HepG2 (cell line): ENCODE measurements around the gene CSNK1D. TPM values are rescaled to one million over a fixed set of nuclear protein-coding genes. Genes with fewer than 3 reads are reported as not detected.

Experiments
- FOXA3 ChIP-seq: IDR thresholded peaks from 2 replicates; pipeline ENCODE4 v1.6.1; 2016; ENCODE audit warnings: missing genetic modification reagents, missing compliant biosample characterization
- MIER3 ChIP-seq: IDR thresholded peaks from 2 replicates; pipeline ENCODE4 v1.6.1; 2016; ENCODE audit warnings: missing compliant biosample characterization, borderline replicate concordance
- MLLT10 ChIP-seq: sonication (generic); formaldehyde crosslinking; IDR thresholded peaks from 2 replicates; pipeline ENCODE4 v1.4.0; 2020; ENCODE audit warnings: missing genetic modification reagents
- NFE2L2 ChIP-seq: fragments of 150-350 bp; IDR thresholded peaks from 2 replicates; pipeline ENCODE4 v1.6.1; 2014; ENCODE audit warnings: low read length
- PAWR ChIP-seq: sonication (generic); formaldehyde crosslinking; IDR thresholded peaks from 2 replicates; pipeline ENCODE4 v1.4.0; 2020; ENCODE audit warnings: missing genetic modification reagents, mild to moderate bottlenecking, borderline replicate concordance
- RARG ChIP-seq: sonication (generic); formaldehyde crosslinking; IDR thresholded peaks from 2 replicates; pipeline ENCODE4 v1.4.0; 2020; ENCODE audit warnings: low read depth, mild to moderate bottlenecking, missing genetic modification reagents
- SMAD1 ChIP-seq: sonication (generic); formaldehyde crosslinking; IDR thresholded peaks from 2 replicates; pipeline ENCODE4 v1.4.0; 2020; ENCODE audit warnings: missing genetic modification reagents, low read depth, mild to moderate bottlenecking, borderline replicate concordance
- SOX5 ChIP-seq: IDR thresholded peaks from 2 replicates; pipeline ENCODE4 v1.6.1; 2016; ENCODE audit warnings: borderline replicate concordance
- SP140L ChIP-seq: sonication (generic); formaldehyde crosslinking; IDR thresholded peaks from 2 replicates; pipeline ENCODE4 v1.4.0; 2020; ENCODE audit warnings: missing genetic modification reagents, borderline replicate concordance
- ZBTB20 ChIP-seq: sonication (generic); formaldehyde crosslinking; IDR thresholded peaks from 2 replicates; pipeline ENCODE4 v1.8.1; 2023; ENCODE audit warnings: missing genetic modification reagents, low read depth, mild to moderate bottlenecking, borderline replicate concordance
- ZFP1 ChIP-seq: IDR thresholded peaks from 2 replicates; pipeline ENCODE4 v1.6.1; 2016
- ZFP37 ChIP-seq: sonication (generic); formaldehyde crosslinking; IDR thresholded peaks from 2 replicates; pipeline ENCODE4 v1.4.0; 2020; ENCODE audit warnings: missing genetic modification reagents, borderline replicate concordance
- ZMAT3 ChIP-seq: sonication (generic); formaldehyde crosslinking; conservative IDR thresholded peaks from 2 replicates; pipeline ENCODE4 v1.7.0; 2021; ENCODE audit warnings: missing genetic modification reagents
- ZNF569 ChIP-seq: sonication (generic); formaldehyde crosslinking; IDR thresholded peaks from 2 replicates; pipeline ENCODE4 v1.5.0; 2020; ENCODE audit warnings: mild to moderate bottlenecking, missing genetic modification reagents, moderate library complexity, borderline replicate concordance
- polyA plus RNA-seq, 8 experiments: library from polyadenylated mRNA; depleted of rRNA in 3 of 8; stranded (reverse) in 7 of 8; unstranded in 1 of 8; fragments of >200 nt; fragmentation: Illumina TruSeq in 4 of 8; extraction: Trizol in 4 of 8; gene quantifications; 2 replicates each; pipeline versions ENCODE4 v1.2.1 to v1.2.3, GENCODE V29; 2011 to 2016; ENCODE audit warnings: low read depth in 4 of 8, missing spikeins in 1 of 8, mixed read lengths in 1 of 8; ENCODE audit not compliant: insufficient read depth in 1 of 8
- total RNA-seq, 5 experiments: library from RNA; depleted of rRNA; stranded (reverse); fragments of >200 nt; fragmentation: Illumina TruSeq; extraction: Trizol; gene quantifications; 2 replicates each; pipeline ENCODE4 v1.2.3, GENCODE V29; 2016; ENCODE audit warnings: low read depth in 1 of 5
- TF ChIP-seq, protein P1 (sequence below): sonication (generic); formaldehyde crosslinking; IDR thresholded peaks from 2 replicates; pipeline ENCODE4 v1.8.1; 2023; ENCODE audit warnings: mild to moderate bottlenecking, moderate library complexity, missing genetic modification reagents
- TF ChIP-seq, protein P2 (sequence below): fragments of 450-650 bp; IDR thresholded peaks from 2 replicates; pipeline ENCODE4 v1.6.1; 2017; ENCODE audit warnings: mild to moderate bottlenecking
- TF ChIP-seq, protein P3 (sequence below): IDR thresholded peaks from 2 replicates; pipeline ENCODE4 v1.6.1; 2018; ENCODE audit warnings: missing genetic modification reagents
- TF ChIP-seq, protein P4 (sequence below): sonication (generic); formaldehyde crosslinking; IDR thresholded peaks from 2 replicates; pipeline ENCODE4 v1.4.0; 2020; ENCODE audit warnings: mild to moderate bottlenecking, missing genetic modification reagents, borderline replicate concordance

CSNK1D gene
- total and polyA plus RNA-seq, 2 of the 13 experiments (the other 11 are each of a cell fraction or from before 2014, with no cell fraction given): 31.5 to 128 TPM

DNA sequence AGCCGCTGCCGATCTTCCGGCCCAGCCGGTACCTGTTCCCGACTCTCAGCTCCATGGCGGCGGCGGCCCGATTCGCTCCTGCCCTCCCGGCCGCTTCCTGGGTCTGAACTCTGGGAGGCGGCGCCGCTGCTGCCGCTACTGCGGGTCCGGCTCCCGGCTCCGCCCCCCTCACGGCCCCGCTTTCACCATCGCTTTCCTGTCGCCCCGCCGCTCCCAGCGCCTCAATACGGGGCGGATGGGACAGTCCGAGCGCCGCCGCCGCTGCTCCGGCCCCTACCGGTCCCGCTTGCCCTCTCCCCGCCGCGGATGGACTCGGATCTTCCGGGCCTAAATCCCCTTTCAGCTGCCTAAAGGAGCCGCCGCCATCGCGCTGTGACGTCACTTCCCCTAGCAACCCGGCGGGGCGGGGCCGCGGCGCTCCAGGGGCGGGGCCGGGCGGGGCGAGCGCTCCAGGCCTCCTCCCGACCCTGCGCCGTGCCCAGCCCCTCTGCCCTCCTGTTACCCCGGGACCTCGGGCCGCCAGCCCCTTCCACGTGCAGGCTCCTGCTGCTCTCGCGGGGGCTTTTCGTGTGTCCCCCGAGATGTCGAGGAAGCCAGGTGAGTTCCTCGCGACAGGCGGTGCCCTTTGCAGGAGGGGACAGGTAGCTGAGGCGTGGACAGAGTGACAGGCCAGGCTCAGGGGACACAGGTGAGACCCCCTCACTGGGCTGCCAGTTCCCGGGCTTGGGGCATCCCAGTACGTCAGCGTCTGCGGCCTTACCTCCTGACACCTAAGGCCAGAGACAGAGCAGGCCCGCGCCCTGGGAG, at the start of gene CSNK1D (continued):
- TF ChIP-seq, protein P1, sequence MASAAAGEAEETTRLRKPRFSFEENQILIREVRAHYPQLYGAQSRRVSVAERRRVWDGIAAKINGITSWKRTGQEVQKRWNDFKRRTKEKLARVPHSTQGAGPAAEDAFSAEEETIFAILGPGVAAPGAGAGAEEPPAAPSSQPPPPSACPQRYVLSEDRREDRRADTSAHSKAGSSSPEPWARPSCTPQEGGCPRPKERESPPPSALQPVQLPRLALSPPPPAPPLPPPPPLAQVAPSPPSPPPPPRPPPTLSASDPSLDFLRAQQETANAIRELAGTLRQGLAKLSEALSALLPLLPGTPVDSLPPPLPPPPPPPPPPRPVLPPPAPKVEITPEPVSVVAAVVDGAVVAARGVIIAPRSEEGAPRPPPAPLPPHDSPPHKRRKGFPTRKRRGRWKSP (CRISPR knock-in tag): peak; percentile 90
- TF ChIP-seq NFE2L2: no peak
- TF ChIP-seq ZFP1: peak; percentile 52; the same call in 1 of the 2 replicates
- peak; percentile 34 for TF ChIP-seq MIER3 (CRISPR knock-in tag)
- 0 out of 2 replicates have a peak, but pooled peaks have one; percentile 24 for TF ChIP-seq SMAD1 (CRISPR knock-in tag)
- TF ChIP-seq, protein P2, sequence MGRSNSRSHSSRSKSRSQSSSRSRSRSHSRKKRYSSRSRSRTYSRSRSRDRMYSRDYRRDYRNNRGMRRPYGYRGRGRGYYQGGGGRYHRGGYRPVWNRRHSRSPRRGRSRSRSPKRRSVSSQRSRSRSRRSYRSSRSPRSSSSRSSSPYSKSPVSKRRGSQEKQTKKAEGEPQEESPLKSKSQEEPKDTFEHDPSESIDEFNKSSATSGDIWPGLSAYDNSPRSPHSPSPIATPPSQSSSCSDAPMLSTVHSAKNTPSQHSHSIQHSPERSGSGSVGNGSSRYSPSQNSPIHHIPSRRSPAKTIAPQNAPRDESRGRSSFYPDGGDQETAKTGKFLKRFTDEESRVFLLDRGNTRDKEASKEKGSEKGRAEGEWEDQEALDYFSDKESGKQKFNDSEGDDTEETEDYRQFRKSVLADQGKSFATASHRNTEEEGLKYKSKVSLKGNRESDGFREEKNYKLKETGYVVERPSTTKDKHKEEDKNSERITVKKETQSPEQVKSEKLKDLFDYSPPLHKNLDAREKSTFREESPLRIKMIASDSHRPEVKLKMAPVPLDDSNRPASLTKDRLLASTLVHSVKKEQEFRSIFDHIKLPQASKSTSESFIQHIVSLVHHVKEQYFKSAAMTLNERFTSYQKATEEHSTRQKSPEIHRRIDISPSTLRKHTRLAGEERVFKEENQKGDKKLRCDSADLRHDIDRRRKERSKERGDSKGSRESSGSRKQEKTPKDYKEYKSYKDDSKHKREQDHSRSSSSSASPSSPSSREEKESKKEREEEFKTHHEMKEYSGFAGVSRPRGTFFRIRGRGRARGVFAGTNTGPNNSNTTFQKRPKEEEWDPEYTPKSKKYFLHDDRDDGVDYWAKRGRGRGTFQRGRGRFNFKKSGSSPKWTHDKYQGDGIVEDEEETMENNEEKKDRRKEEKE: no peak
- peak; percentile 88 for TF ChIP-seq ZMAT3 (CRISPR knock-in tag)
- no peak for TF ChIP-seq MLLT10
- 0 out of 2 replicates have a peak, but pooled peaks have one; percentile 65 for TF ChIP-seq SP140L (CRISPR knock-in tag)
- TF ChIP-seq ZFP37: no peak
- TF ChIP-seq SOX5 (CRISPR knock-in tag): peak; percentile 69
- TF ChIP-seq, protein P3, sequence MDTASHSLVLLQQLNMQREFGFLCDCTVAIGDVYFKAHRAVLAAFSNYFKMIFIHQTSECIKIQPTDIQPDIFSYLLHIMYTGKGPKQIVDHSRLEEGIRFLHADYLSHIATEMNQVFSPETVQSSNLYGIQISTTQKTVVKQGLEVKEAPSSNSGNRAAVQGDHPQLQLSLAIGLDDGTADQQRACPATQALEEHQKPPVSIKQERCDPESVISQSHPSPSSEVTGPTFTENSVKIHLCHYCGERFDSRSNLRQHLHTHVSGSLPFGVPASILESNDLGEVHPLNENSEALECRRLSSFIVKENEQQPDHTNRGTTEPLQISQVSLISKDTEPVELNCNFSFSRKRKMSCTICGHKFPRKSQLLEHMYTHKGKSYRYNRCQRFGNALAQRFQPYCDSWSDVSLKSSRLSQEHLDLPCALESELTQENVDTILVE (CRISPR knock-in tag): peak; percentile 89; the same call in 1 of the 2 replicates
- TF ChIP-seq ZNF569 (CRISPR knock-in tag): no peak
- 0 out of 2 replicates have a peak, but pooled peaks have one; percentile 54 for TF ChIP-seq ZBTB20 (CRISPR knock-in tag)
- 0 out of 2 replicates have a peak, but pooled peaks have one; percentile 59 for TF ChIP-seq PAWR
- 0 out of 2 replicates have a peak, but pooled peaks have one; percentile 64 for TF ChIP-seq RARG (CRISPR knock-in tag)
- TF ChIP-seq, protein P4, sequence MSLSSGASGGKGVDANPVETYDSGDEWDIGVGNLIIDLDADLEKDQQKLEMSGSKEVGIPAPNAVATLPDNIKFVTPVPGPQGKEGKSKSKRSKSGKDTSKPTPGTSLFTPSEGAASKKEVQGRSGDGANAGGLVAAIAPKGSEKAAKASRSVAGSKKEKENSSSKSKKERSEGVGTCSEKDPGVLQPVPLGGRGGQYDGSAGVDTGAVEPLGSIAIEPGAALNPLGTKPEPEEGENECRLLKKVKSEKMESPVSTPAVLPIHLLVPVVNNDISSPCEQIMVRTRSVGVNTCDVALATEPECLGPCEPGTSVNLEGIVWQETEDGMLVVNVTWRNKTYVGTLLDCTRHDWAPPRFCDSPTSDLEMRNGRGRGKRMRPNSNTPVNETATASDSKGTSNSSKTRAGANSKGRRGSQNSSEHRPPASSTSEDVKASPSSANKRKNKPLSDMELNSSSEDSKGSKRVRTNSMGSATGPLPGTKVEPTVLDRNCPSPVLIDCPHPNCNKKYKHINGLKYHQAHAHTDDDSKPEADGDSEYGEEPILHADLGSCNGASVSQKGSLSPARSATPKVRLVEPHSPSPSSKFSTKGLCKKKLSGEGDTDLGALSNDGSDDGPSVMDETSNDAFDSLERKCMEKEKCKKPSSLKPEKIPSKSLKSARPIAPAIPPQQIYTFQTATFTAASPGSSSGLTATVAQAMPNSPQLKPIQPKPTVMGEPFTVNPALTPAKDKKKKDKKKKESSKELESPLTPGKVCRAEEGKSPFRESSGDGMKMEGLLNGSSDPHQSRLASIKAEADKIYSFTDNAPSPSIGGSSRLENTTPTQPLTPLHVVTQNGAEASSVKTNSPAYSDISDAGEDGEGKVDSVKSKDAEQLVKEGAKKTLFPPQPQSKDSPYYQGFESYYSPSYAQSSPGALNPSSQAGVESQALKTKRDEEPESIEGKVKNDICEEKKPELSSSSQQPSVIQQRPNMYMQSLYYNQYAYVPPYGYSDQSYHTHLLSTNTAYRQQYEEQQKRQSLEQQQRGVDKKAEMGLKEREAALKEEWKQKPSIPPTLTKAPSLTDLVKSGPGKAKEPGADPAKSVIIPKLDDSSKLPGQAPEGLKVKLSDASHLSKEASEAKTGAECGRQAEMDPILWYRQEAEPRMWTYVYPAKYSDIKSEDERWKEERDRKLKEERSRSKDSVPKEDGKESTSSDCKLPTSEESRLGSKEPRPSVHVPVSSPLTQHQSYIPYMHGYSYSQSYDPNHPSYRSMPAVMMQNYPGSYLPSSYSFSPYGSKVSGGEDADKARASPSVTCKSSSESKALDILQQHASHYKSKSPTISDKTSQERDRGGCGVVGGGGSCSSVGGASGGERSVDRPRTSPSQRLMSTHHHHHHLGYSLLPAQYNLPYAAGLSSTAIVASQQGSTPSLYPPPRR (CRISPR knock-in tag): peak; percentile 62; the same call in 1 of the 2 replicates
- TF ChIP-seq FOXA3 (CRISPR knock-in tag): peak; percentile 11; the same call in 1 of the 2 replicates
